Thyroid gland (tissue), 4 donors: Measurements from ENCODE around the gene TDRD7.

ENCODE experiments used
- CTCF ChIP-seq, 6 experiments: fragments of 200-600 bp in 3 of 6; fragments of 450-650 bp in 3 of 6; sonication (generic) in 3 of 6; IDR thresholded peaks; one replicate each; pipeline ENCODE4 v1.5.1; 2016 to 2019; ENCODE audit warnings: antibody characterized with exemption in 6 of 6, mild to moderate bottlenecking in 2 of 6, inconsistent platforms in 1 of 6, moderate library complexity in 1 of 6
- POLR2A ChIP-seq, 2 donors: fragments of 450-650 bp; IDR thresholded peaks; one replicate each; pipeline ENCODE4 v1.6.1; 2017; ENCODE audit warnings: antibody characterized with exemption in 2 of 2, mild to moderate bottlenecking in 2 of 2, moderate library complexity in 1 of 2

DNA sequence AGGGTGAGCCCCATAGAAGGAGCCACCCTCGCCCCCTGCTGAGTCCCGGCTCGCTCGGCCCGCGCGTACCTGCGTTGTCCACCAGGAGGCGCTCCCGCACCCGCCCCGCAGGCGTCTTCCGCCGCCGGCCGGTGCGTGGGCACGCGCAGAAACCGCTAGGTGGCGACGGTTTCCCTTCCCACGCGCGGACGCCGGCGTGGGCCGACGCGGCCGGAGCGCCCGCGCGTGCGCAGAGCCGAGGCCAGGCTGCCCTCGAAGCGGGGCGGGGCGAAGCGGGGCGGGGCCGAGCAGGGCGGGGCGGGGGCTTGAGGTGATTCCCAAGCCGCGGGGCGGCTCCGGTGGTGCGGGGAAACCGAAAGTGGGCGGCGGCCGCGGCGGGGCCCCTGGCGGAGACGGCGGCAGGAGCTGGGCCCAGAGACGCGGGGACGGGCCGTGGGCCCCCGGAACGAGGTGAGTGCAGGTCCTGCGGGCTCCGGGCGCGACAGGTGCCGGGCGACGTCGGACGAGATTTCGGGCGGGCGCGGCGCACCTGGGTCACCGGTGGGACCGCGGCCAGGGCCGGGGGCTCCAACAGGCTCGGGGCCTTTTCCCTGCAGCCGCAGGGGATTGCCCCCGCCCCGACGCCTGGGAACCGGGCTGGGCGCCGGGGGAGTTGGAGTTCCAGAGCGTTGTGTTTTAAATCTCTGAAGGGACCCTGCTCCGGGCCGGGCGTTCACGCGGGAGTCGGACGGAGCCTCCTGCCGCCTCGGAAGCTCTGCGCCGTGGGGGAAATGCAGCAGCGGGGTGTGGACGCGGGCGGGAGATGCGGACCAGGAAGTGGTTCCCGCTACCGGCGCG is at the start of gene TDRD7:
- TF ChIP-seq CTCF (IDR thresholded peaks at IDR 0.05): peak; percentile 72 to 99 (median 99)
- TF ChIP-seq POLR2A (IDR thresholded peaks at IDR 0.05): peak in 1 of 2 donors; percentile 49
